GM12891 (cell line): ENCODE measurements around the gene HOOK2. TPM values are rescaled to one million over a fixed set of nuclear protein-coding genes. Genes with fewer than 3 reads are reported as not detected.
"Not testable (repeated sequence)": the region's sequence is repeated elsewhere in the genome, so short reads cannot be mapped to it uniquely, and the experiment has no call there.

Source experiments
- DNase-seq: peaks from one replicate; pipeline ENCODE4 v3.0.0; 2011; ENCODE audit warnings: low spot score; ENCODE audit not compliant: insufficient read length
- FAIRE-seq: peaks from 2 replicates; lab custom pipeline; 2011; peaks lifted over from hg19 to GRCh38; lab: Jason Lieb, UNC
- PAX5 ChIP-seq: IDR thresholded peaks from 2 replicates; pipeline ENCODE4 v1.6.1; 2011; ENCODE audit warnings: low read length, moderate library complexity, mild to moderate bottlenecking; ENCODE audit not compliant: insufficient read depth, severe bottlenecking
- POLR2A ChIP-seq: IDR thresholded peaks from 2 replicates; pipeline ENCODE4 v1.6.1; 2011; ENCODE audit warnings: low read depth, low read length, control low read depth
- POLR2AphosphoS5 ChIP-seq: IDR thresholded peaks from 2 replicates; pipeline ENCODE4 v1.6.1; 2011; ENCODE audit warnings: low read depth, low read length, control low read depth
- POU2F2 ChIP-seq: IDR thresholded peaks from 2 replicates; pipeline ENCODE4 v1.6.1; 2011; ENCODE audit warnings: low read depth, mild to moderate bottlenecking, control low read depth, low read length, moderate library complexity
- SPI1 ChIP-seq: IDR thresholded peaks from 2 replicates; pipeline ENCODE4 v1.6.1; 2011; ENCODE audit warnings: low read depth, low read length, control low read depth
- TAF1 ChIP-seq: IDR thresholded peaks from 2 replicates; pipeline ENCODE4 v1.6.1; 2011; ENCODE audit warnings: low read depth, low read length, control low read depth
- polyA plus RNA-seq: library from polyadenylated mRNA; unstranded; fragments of >200 nt; gene quantifications from one replicate; pipeline ENCODE4 v1.2.1, GENCODE V29; 2012; ENCODE audit warnings: low read depth, missing spikeins, inconsistent platforms; ENCODE audit not compliant: missing spikeins

Gene HOOK2
- polyA plus RNA-seq: 8.8 TPM

GRCh38 chr19:12774588-12775555 is at the start of gene HOOK2:
Gene HOOK2, minus strand, starts transcription at chr19:12775552. Its CDS starts 103 bp downstream, at chr19:12775449.
- no peak for FAIRE-seq
- TF ChIP-seq SPI1 (no peak), TAF1 (no peak), POLR2AphosphoS5 (no peak), PAX5 (no peak), POLR2A (no peak), POU2F2 (no peak)
- DNase-seq: no peak

- TF ChIP-seq POLR2A (no peak), TAF1 (no peak), PAX5 (no peak), POLR2AphosphoS5 (no peak)
- FAIRE-seq (no peak), DNase-seq (no peak)
These were observed 46.4 kb upstream of the HOOK2 start for GRCh38 chr19:12821761-12822160.

- not testable (repeated sequence) for DNase-seq, FAIRE-seq
These were observed 42.5 kb upstream of the HOOK2 start for GRCh38 chr19:12817810-12818209.

- DNase-seq, FAIRE-seq: not testable (repeated sequence)
These were observed 41.8 kb upstream of the HOOK2 start for GRCh38 chr19:12817188-12817587.

GRCh38 chr19:12815088-12815487 is 39.7 kb upstream of the HOOK2 start:
- FAIRE-seq (no peak), DNase-seq (no peak)
- TF ChIP-seq PAX5: no peak
- TF ChIP-seq SPI1: no peak
- no peak for TF ChIP-seq TAF1
- TF ChIP-seq POLR2AphosphoS5: no peak
- TF ChIP-seq POU2F2: no peak
- no peak for TF ChIP-seq POLR2A

GRCh38 chr19:12806242-12807081 is 31.1 kb upstream of the HOOK2 start, which contains the start of gene RNASEH2A:
Gene RNASEH2A, plus strand, starts transcription at chr19:12806584. Its CDS starts 90 bp downstream, at chr19:12806674.
- FAIRE-seq (peak; percentile 99), DNase-seq (peak; percentile 98)
- TF ChIP-seq POU2F2 (peak; percentile 60; the same call in 1 of the 2 replicates), SPI1 (no peak), PAX5 (no peak), TAF1 (peak; percentile 56; the same call in 1 of the 2 replicates), POLR2AphosphoS5 (peak; percentile 56; the same call in 1 of the 2 replicates), POLR2A (peak; percentile 67)

GRCh38 chr19:12804051-12804450 is 28.7 kb upstream of the HOOK2 start:
- TF ChIP-seq PAX5 (no peak), POLR2A (no peak), TAF1 (no peak), POLR2AphosphoS5 (no peak), SPI1 (no peak), POU2F2 (no peak)
- DNase-seq: no peak
- no peak for FAIRE-seq

GRCh38 chr19:12802267-12803106 is 27.1 kb upstream of the HOOK2 start:
- FAIRE-seq: no peak
- no peak for TF ChIP-seq SPI1
- no peak for TF ChIP-seq TAF1
- TF ChIP-seq POU2F2: no peak
- no peak for TF ChIP-seq PAX5
- TF ChIP-seq POLR2A: no peak
- TF ChIP-seq POLR2AphosphoS5: no peak
- DNase-seq: no peak
